Upper lobe of left lung (tissue), 4 donors: ENCODE measurements around the gene SLC22A15.

Source experiments
- CTCF ChIP-seq, 6 experiments: fragments of 450-650 bp in 4 of 6; fragments of 200-600 bp in 2 of 6; sonication (generic) in 2 of 6; IDR thresholded peaks; one replicate each; pipeline ENCODE4 v1.5.1; 2016 to 2019; ENCODE audit warnings: antibody characterized with exemption in 6 of 6
- EP300 ChIP-seq, 4 donors: sonication (generic); formaldehyde crosslinking; IDR thresholded peaks; one replicate each; pipeline ENCODE4 v1.5.1; 2017; ENCODE audit warnings: antibody characterized with exemption in 4 of 4, control low read depth in 2 of 4
- POLR2A ChIP-seq, 4 donors: fragments of 450-650 bp; IDR thresholded peaks; one replicate each; pipeline ENCODE4 v1.5.1; 2016 to 2017; ENCODE audit warnings: antibody characterized with exemption in 4 of 4, mild to moderate bottlenecking in 2 of 4
- POLR2AphosphoS5 ChIP-seq, 2 donors: sonication (generic); formaldehyde crosslinking; IDR thresholded peaks; one replicate each; pipeline ENCODE4 v1.5.1; 2017; ENCODE audit warnings: antibody characterized with exemption in 2 of 2

- TF ChIP-seq CTCF (IDR thresholded peaks at IDR 0.05), result no peak
- no peak for TF ChIP-seq POLR2A (IDR thresholded peaks at IDR 0.05)
- TF ChIP-seq EP300 (IDR thresholded peaks at IDR 0.05), result no peak
- no peak for TF ChIP-seq POLR2AphosphoS5 (IDR thresholded peaks at IDR 0.05)
Measured at GRCh38 chr1:115976921-115977498, 697 bp downstream of the SLC22A15 start.
